Immature natural killer cell (primary cell): ENCODE data around the gene TTLL12. TPM values are rescaled to one million over a fixed set of nuclear protein-coding genes. Genes with fewer than 3 reads are reported as not detected.

Experiments
- DNase-seq, 3 donors: peaks; one replicate each; pipeline ENCODE4 v3.0.0; 2022; ENCODE audit warnings: mixed read lengths in 1 of 3
- H3K27ac Mint-ChIP-seq, 6 donors: one replicate each; pipeline ENCODE4 v1.8.0; 2020; ENCODE audit warnings: mixed read lengths in 6 of 6, mild to moderate bottlenecking in 5 of 6, inconsistent platforms in 4 of 6, moderate library complexity in 3 of 6
- H3K27me3 Mint-ChIP-seq, 3 donors: one replicate each; pipeline ENCODE4 v1.8.0; 2020 to 2021; ENCODE audit warnings: low read depth in 3 of 3, mild to moderate bottlenecking in 3 of 3, mixed read lengths in 3 of 3, moderate library complexity in 3 of 3, inconsistent platforms in 1 of 3
- H3K36me3 Mint-ChIP-seq, 3 donors: one replicate each; pipeline ENCODE4 v1.8.0; 2020; ENCODE audit warnings: mixed read lengths in 3 of 3, inconsistent platforms in 2 of 3, mild to moderate bottlenecking in 2 of 3
- H3K4me1 Mint-ChIP-seq, 2 donors: one replicate each; pipeline ENCODE4 v1.8.0; 2020; ENCODE audit warnings: inconsistent platforms in 2 of 2, mild to moderate bottlenecking in 2 of 2, mixed read lengths in 2 of 2, moderate library complexity in 1 of 2
- H3K4me3 Mint-ChIP-seq, 5 donors: one replicate each; pipeline ENCODE4 v1.8.0; 2020; ENCODE audit warnings: mild to moderate bottlenecking in 5 of 5, mixed read lengths in 5 of 5, inconsistent platforms in 3 of 5, moderate library complexity in 3 of 5
- H3K9me3 Mint-ChIP-seq, 6 donors: one replicate each; pipeline ENCODE4 v1.8.0; 2020; ENCODE audit warnings: mild to moderate bottlenecking in 6 of 6, mixed read lengths in 6 of 6, inconsistent platforms in 4 of 6, moderate library complexity in 3 of 6
- polyA plus RNA-seq, 3 donors: library from polyadenylated mRNA; unstranded; fragments of 300-500 nt; fragmentation: Illumina TruSeq; gene quantifications; one replicate each; pipeline ENCODE4 v1.2.3, GENCODE V29; 2021

The TTLL12 gene
- polyA plus RNA-seq, 3 donors from 2014 or later: 10.8 to 17.5 (median 16.4) TPM

DNA sequence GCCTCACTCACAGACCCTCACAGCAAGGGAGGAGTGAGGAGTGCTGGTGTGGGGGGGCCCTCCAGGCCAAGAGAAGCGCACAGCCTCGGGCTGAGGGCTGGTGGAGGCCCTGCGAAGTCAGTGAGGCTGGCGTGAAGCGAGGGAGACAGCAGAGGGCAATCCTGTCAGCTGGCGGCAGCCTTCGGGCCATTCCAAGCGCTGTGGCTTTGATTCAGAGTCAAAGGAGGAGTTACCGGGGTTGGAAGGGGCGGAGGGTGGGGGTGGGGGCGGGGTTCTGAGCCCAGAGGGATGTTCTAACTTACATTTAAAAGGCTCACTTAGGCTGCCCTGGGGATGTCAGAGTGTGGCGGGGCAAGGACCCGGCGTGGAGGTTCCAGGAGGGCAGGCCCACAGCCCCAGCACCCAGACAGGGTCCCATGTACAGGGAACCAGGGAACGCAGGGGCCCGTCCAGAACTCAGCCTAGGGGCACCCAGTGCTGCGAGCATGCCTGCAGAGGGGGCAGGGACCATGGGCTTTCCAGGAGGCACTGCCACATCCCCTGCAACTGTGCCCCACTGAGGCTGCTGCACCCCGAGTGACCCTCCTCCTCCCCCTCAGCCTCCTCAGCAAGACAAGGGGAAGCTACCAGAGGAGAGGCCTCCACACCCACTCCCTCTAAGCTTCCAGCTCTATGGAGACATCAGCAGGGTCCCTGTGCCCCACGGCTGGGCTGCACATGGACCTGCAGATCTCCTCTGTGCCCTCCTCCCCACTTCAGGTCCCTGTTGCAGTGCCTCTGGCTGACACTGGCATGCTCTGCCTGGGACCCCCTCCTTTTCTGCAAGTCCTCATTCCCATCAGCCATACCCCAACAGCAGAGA is 39.7 kb upstream of the TTLL12 start:
- Mint-ChIP-seq H3K27me3 (peaks cover 0 to 8% (median 1%) of the 10 kb centered on the region in 3 donors), H3K4me1 (peaks cover 2 to 5% of the 10 kb centered on the region in 2 donors), H3K4me3 (no peak overlapping the region), H3K27ac (no peak overlapping the region), H3K36me3 (no peaks in the 10 kb centered on the region), H3K9me3 (peaks cover 0 to 2% (median 0%) of the 10 kb centered on the region in 6 donors)
- DNase-seq: no peak

- Mint-ChIP-seq H3K36me3 (no peaks in the 10 kb centered on the region), H3K4me3 (no peak overlapping the region), H3K9me3 (peaks cover 0 to 2% (median 0%) of the 10 kb centered on the region in 6 donors), H3K27ac (no peak overlapping the region), H3K27me3 (peaks cover 0 to 8% (median 0%) of the 10 kb centered on the region in 3 donors), H3K4me1 (no peaks in the 10 kb centered on the region)
- no peak for DNase-seq
Observed at GRCh38 chr22:43225609-43226008, 38.7 kb upstream of the TTLL12 start.

- no peak overlapping the region for H3K27ac Mint-ChIP-seq
- H3K9me3 Mint-ChIP-seq: peaks cover 0 to 2% (median 0%) of the 10 kb centered on the region in 6 donors
- H3K4me3 Mint-ChIP-seq: no peak overlapping the region
- H3K4me1 Mint-ChIP-seq: no peaks in the 10 kb centered on the region
- H3K27me3 Mint-ChIP-seq: peaks cover 0 to 5% (median 2%) of the 10 kb centered on the region in 3 donors
- no peaks in the 10 kb centered on the region for H3K36me3 Mint-ChIP-seq
- DNase-seq: no peak
Observed at GRCh38 chr22:43222987-43223386, 36.1 kb upstream of the TTLL12 start.

- Mint-ChIP-seq H3K4me3 (no peak overlapping the region), H3K27ac (no peak overlapping the region), H3K4me1 (no peaks in the 10 kb centered on the region), H3K9me3 (peaks cover 0 to 2% (median 0%) of the 10 kb centered on the region in 6 donors), H3K27me3 (peaks cover 0 to 4% (median 3%) of the 10 kb centered on the region in 3 donors), H3K36me3 (no peaks in the 10 kb centered on the region)
- no peak for DNase-seq
Observed at GRCh38 chr22:43222262-43222661, 35.3 kb upstream of the TTLL12 start.

DNA sequence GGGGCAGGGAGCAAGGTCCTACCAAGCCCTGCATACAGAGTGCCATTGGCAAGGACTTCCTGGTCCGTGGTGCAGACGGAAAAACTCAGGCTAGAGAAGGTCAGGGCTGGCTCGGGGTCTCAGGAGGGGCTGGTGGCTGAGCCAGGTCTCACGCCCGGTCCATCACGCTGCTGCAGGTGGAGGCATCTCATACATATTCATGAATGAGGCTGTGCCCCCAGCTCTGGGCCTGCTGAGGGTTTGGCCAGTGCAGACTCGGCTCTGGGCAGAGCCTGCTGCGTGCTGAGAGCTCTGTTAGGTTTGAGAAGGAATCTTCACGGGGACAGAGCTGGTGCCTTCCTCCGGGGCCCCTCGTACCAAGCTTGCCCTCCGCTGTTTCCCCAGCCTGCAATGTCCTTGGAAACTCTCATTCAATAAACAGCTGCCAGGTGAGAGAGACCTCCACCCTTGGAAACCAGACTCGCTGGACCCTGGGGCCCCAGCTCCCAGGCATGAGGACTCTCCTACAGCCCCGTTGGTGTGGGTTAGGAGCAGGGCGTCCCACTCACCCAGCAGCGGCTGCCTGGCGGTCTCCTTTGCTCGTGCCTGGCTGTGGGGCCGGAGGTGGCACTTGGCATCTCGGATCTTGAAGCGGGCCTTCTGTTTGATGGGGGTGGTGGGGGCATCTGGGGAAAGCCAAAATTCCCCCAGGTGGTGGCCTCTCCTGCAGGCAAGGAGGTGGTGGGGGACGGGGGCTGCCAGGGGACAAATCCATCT is 33.9 kb upstream of the TTLL12 start:
- no peak for DNase-seq
- Mint-ChIP-seq H3K4me3 (no peak overlapping the region), H3K9me3 (peaks cover 0 to 2% (median 0%) of the 10 kb centered on the region in 6 donors), H3K27me3 (peaks cover 0 to 3% (median 0%) of the 10 kb centered on the region in 3 donors), H3K4me1 (no peaks in the 10 kb centered on the region), H3K36me3 (no peaks in the 10 kb centered on the region), H3K27ac (no peak overlapping the region)

DNA sequence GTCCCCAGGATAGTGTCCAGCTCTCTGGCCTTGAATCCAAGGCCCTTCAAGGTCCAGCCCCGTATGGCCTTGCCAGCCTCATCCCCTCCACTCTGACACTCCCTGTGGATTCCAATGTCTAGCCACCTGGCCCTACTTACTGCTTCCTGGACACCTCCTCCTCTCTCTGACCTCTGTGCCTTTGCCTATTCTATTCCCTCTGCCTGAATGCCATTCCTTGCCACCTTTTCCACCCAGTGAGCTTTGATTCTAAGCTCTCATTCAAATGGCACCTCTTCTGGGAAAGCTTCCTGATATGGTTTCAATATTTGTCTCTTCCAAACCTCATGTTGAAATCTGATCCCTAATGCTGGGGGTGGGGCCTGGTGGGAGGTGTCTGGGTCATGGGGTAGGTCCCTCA is 31.9 kb upstream of the TTLL12 start:
- Mint-ChIP-seq H3K9me3 (peaks cover 0 to under 1% (median 0%) of the 10 kb centered on the region in 6 donors), H3K27me3 (peaks cover 0 to 3% (median 2%) of the 10 kb centered on the region in 3 donors), H3K36me3 (no peaks in the 10 kb centered on the region), H3K27ac (no peak overlapping the region), H3K4me3 (no peak overlapping the region), H3K4me1 (no peaks in the 10 kb centered on the region)
- DNase-seq: no peak

- Mint-ChIP-seq H3K27ac (no peak overlapping the region), H3K4me3 (no peak overlapping the region), H3K36me3 (no peaks in the 10 kb centered on the region)
Observed at GRCh38 chr22:43217285-43218030, 30.5 kb upstream of the TTLL12 start.

DNA sequence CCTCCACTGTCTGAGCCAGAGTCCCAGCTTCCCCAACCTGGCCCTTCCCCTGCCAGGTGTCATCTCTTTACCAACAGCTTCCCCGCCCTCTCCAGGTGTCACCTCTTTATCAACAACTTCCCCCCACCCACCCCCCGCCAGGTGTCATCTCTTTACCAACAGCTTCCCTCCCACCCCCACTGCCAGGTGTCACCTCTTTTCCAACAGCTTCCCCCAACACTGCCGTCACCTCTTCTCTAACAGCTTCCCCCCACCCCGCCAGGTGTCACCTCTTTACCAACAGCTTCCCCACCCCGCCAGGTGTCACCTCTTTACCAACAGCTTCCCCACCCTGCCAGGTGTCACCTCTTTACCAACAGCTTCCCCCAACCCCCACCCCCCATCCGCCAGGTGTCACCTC is 29.8 kb upstream of the TTLL12 start:
- H3K36me3 Mint-ChIP-seq: no peaks in the 10 kb centered on the region

More at GRCh38 chr22:43217285-43218030, 30.5 kb upstream of the TTLL12 start:
- H3K4me1 Mint-ChIP-seq: no peaks in the 10 kb centered on the region
- DNase-seq: no peak
- H3K9me3 Mint-ChIP-seq: no peaks in the 10 kb centered on the region
- H3K27me3 Mint-ChIP-seq: peaks cover 0 to 3% (median 3%) of the 10 kb centered on the region in 3 donors

GRCh38 chr22:43213962-43214361 is 27.0 kb upstream of the TTLL12 start:
- DNase-seq: no peak

More for the DNA sequence above, 29.8 kb upstream of the TTLL12 start:
- H3K4me3 Mint-ChIP-seq: no peak overlapping the region
- H3K27me3 Mint-ChIP-seq: peaks cover 0 to 3% (median 3%) of the 10 kb centered on the region in 3 donors
- H3K27ac Mint-ChIP-seq: no peak overlapping the region
- no peaks in the 10 kb centered on the region for H3K4me1 Mint-ChIP-seq
- no peak for DNase-seq
- no peaks in the 10 kb centered on the region for H3K9me3 Mint-ChIP-seq

GRCh38 chr22:43213051-43213450 is 26.1 kb upstream of the TTLL12 start:
- H3K4me1 Mint-ChIP-seq: no peaks in the 10 kb centered on the region
- H3K4me3 Mint-ChIP-seq: no peak overlapping the region
- no peak overlapping the region for H3K27ac Mint-ChIP-seq
- no peak for DNase-seq
- no peaks in the 10 kb centered on the region for H3K9me3 Mint-ChIP-seq
- H3K36me3 Mint-ChIP-seq: no peaks in the 10 kb centered on the region
- H3K27me3 Mint-ChIP-seq: peaks cover 0 to 3% (median 2%) of the 10 kb centered on the region in 3 donors

More at GRCh38 chr22:43213962-43214361, 27.0 kb upstream of the TTLL12 start:
- Mint-ChIP-seq H3K27ac (no peak overlapping the region), H3K4me3 (no peak overlapping the region), H3K27me3 (peaks cover 0 to 3% (median 2%) of the 10 kb centered on the region in 3 donors), H3K36me3 (no peaks in the 10 kb centered on the region), H3K4me1 (no peaks in the 10 kb centered on the region), H3K9me3 (no peaks in the 10 kb centered on the region)

DNA sequence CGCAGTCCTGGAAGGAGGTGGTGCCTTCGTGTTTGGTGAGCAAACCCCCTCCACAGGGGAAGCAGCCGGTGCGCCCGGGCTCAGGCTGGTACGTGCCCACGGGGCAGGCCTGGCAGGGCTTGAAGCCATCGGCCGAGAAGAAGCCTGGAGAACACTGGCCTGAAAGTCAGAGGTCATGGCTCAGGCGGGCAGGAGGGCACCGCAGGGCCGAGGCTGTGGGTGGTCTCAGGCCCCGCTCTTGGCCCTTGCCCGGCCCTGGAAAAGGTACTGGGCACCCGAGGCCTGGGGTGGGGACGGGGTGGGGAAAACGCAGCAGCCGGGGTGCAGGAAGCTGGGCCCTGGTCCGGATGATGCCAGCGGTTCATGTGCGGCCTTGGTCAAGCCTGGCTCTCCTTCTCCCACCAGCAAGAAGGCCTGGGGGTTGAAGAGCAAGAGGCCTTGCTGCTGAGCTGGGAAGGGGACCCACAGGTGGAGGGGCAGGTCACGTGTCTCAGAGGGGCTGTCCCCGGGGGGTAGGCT is 25.6 kb upstream of the TTLL12 start:
- Mint-ChIP-seq H3K9me3 (no peaks in the 10 kb centered on the region), H3K27ac (no peak overlapping the region), H3K4me3 (no peak overlapping the region), H3K36me3 (no peaks in the 10 kb centered on the region), H3K4me1 (no peaks in the 10 kb centered on the region), H3K27me3 (peaks cover 0 to 3% (median 1%) of the 10 kb centered on the region in 3 donors)
- DNase-seq: no peak

DNA sequence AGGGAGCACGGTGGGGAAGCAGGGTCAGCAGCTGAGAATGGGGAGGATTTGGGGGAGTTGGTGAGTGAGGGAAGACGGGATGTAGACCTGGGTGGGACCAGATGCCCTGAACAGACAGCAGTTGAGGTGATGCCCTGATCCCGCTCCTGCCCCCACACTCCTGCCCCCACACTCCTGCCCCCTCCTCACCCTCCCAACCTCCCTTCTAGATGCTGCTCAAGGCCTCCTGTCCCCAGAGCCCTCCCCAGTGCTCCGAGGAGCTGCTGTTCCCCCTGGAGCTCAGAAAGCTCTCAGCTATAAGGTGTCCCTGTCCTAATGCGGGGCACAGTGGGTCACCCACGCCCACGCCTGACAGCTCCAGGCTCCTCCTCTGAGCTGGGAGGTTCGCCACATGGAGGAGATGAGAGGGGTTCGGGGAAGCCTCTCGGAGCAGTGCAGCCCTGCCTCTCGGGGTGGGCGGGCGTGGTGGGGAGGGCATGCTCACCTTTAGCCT is 25.1 kb upstream of the TTLL12 start:
- Mint-ChIP-seq H3K4me3 (no peak overlapping the region), H3K9me3 (no peaks in the 10 kb centered on the region), H3K27me3 (peaks cover 0 to 3% (median 1%) of the 10 kb centered on the region in 3 donors), H3K4me1 (no peaks in the 10 kb centered on the region), H3K27ac (no peak overlapping the region), H3K36me3 (no peaks in the 10 kb centered on the region)
- no peak for DNase-seq
